GM18526 (cell line): ENCODE results near the gene TRPC6.

ENCODE experiments used
- POLR2A ChIP-seq: IDR thresholded peaks from 3 replicates; pipeline ENCODE4 v1.6.1; 2011; ENCODE audit not compliant: insufficient read length; ENCODE audit errors: extremely low read depth

The TRPC6 gene

GRCh38 chr11:101444851-101445250 is 139.0 kb downstream of the TRPC6 start:
- no peak for TF ChIP-seq POLR2A

- TF ChIP-seq POLR2A = no peak
Measured at GRCh38 chr11:101444164-101444563, 139.6 kb downstream of the TRPC6 start.

GRCh38 chr11:101442936-101443521 is 140.8 kb downstream of the TRPC6 start:
- TF ChIP-seq POLR2A = no peak

- TF ChIP-seq POLR2A = no peak
Measured at GRCh38 chr11:101442171-101442570, 141.6 kb downstream of the TRPC6 start.

GRCh38 chr11:101441747-101442146 is 142.1 kb downstream of the TRPC6 start:
- TF ChIP-seq POLR2A = no peak

- TF ChIP-seq POLR2A = no peak
Measured at GRCh38 chr11:101439488-101439887, 144.3 kb downstream of the TRPC6 start.

GRCh38 chr11:101438126-101438525 is 145.7 kb downstream of the TRPC6 start:
- no peak for TF ChIP-seq POLR2A

- TF ChIP-seq POLR2A = no peak
Measured at GRCh38 chr11:101436511-101437142, 147.2 kb downstream of the TRPC6 start.

GRCh38 chr11:101435408-101435973 is 148.3 kb downstream of the TRPC6 start:
- no peak for TF ChIP-seq POLR2A

GRCh38 chr11:101434026-101434643 is 149.7 kb downstream of the TRPC6 start:
- TF ChIP-seq POLR2A = no peak

- no peak for TF ChIP-seq POLR2A
Measured at GRCh38 chr11:101433151-101433550, 150.7 kb downstream of the TRPC6 start.

GRCh38 chr11:101429703-101430540 is 153.9 kb downstream of the TRPC6 start:
- no peak for TF ChIP-seq POLR2A

- no peak for TF ChIP-seq POLR2A
Measured at GRCh38 chr11:101428918-101429317, 154.9 kb downstream of the TRPC6 start.

GRCh38 chr11:101407324-101407723 is 176.5 kb downstream of the TRPC6 start:
- no peak for TF ChIP-seq POLR2A
